Smooth muscle cell (in vitro differentiated cells): Measurements from ENCODE around the gene RYR3. TPM values are rescaled to one million over a fixed set of nuclear protein-coding genes. Genes with fewer than 3 reads are reported as not detected.

Source experiments
- DNase-seq: peaks from one replicate; lab custom pipeline; 2025; ENCODE audit not compliant: unreplicated experiment; lab: John Stamatoyannopoulos, UW
- H2AFZ ChIP-seq: fragments of 200-600 bp; sonication (generic); 2 replicates; pipeline ENCODE4 v1.6.0; 2016; ENCODE audit warnings: antibody characterized with exemption, low read depth, mild to moderate bottlenecking
- H3F3A ChIP-seq: fragments of 200-600 bp; sonication (generic); 2 replicates; pipeline ENCODE4 v1.6.0; 2017; ENCODE audit warnings: antibody characterized with exemption, low read depth
- H3K27ac ChIP-seq: fragments of 200-600 bp; sonication (generic); 2 replicates; pipeline ENCODE4 v1.5.1; 2016; ENCODE audit warnings: low read depth, mild to moderate bottlenecking
- H3K27me3 ChIP-seq: fragments of 200-600 bp; sonication (generic); 2 replicates; pipeline ENCODE4 v1.6.1; 2016; ENCODE audit warnings: low read depth, mild to moderate bottlenecking
- H3K36me3 ChIP-seq: fragments of 200-600 bp; sonication (generic); 2 replicates; pipeline ENCODE4 v1.5.1; 2016; ENCODE audit warnings: low read depth
- H3K4me1 ChIP-seq: fragments of 200-600 bp; sonication (generic); 2 replicates; pipeline ENCODE4 v1.5.1; 2016; ENCODE audit warnings: low read depth
- H3K4me2 ChIP-seq: fragments of 200-600 bp; sonication (generic); 2 replicates; pipeline ENCODE4 v1.6.0; 2016; ENCODE audit warnings: mild to moderate bottlenecking
- H3K4me3 ChIP-seq: fragments of 200-600 bp; sonication (generic); 2 replicates; pipeline ENCODE4 v1.5.1; 2016; ENCODE audit warnings: mild to moderate bottlenecking
- H3K79me2 ChIP-seq: fragments of 200-600 bp; sonication (generic); 2 replicates; pipeline ENCODE4 v1.6.0; 2016; ENCODE audit warnings: low read depth, mild to moderate bottlenecking
- H3K9ac ChIP-seq: fragments of 200-600 bp; sonication (generic); 2 replicates; pipeline ENCODE4 v1.6.0; 2016; ENCODE audit warnings: low read depth
- H3K9me3 ChIP-seq: fragments of 200-600 bp; sonication (generic); replicated peaks from 2 replicates; pipeline ENCODE4 v1.5.1; 2016; ENCODE audit warnings: low read depth
- H4K20me1 ChIP-seq: fragments of 200-600 bp; sonication (generic); 2 replicates; pipeline ENCODE4 v1.6.0; 2016; ENCODE audit warnings: low read depth
- CTCF ChIP-seq: fragments of 200-600 bp; sonication (generic); IDR thresholded peaks from 2 replicates; pipeline ENCODE4 v1.5.1; 2017; ENCODE audit warnings: borderline replicate concordance, mild to moderate bottlenecking, antibody characterized with exemption; ENCODE audit not compliant: insufficient read depth, poor library complexity, severe bottlenecking
- WGBS: methylation state at CpG from one replicate; pipeline ENCODE4 v1.1.7; 2016; ENCODE audit warnings: low lambda C conversion rate; 5-methylcytosine and 5-hydroxymethylcytosine counted together
- polyA plus RNA-seq: library from polyadenylated mRNA; unstranded; fragments of >200 nt; fragmentation: Nextera tagmentation; extraction: Ambion mirVana; gene quantifications from 2 replicates; pipeline ENCODE4 v1.2.1, GENCODE V29; 2016
- total RNA-seq: library from RNA; depleted of rRNA; stranded (reverse); fragments of >200 nt; gene quantifications from 2 replicates; pipeline ENCODE4 v1.2.3, GENCODE V29; 2014

RYR3 gene
- total and polyA plus RNA-seq, 2 experiments from 2014 or later: 0.23 to 6.2 TPM

DNA sequence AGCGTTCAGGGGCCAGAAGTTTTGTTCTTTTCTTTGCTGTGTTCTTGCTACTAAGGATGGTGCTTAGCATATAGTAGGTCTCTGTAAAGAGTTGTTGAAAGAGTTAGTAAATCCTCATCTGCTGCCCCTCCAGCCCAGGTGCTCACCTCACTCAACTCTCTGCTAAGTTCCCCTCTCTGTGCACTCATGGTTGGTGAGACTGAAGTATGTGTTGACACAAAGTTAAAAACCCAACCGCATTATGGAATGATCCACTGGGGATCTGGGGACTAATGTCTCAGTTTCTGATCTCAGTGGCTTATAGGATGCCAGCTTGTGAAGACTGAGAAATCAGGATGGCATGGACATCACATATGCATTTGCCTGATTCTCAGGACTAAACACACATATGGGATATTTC, 13.8 kb downstream of the RYR3 start:
- no peaks in the 10 kb centered on the region for H3F3A ChIP-seq
- no peak overlapping the region for H3K27ac ChIP-seq
- no peaks in the 10 kb centered on the region for H3K79me2 ChIP-seq
- H3K9me3 ChIP-seq: no peaks in the 10 kb centered on the region
- H3K9ac ChIP-seq: no peak overlapping the region
- no peaks in the 10 kb centered on the region for H3K36me3 ChIP-seq
- no peak for TF ChIP-seq CTCF
- no peaks in the 10 kb centered on the region for H3K27me3 ChIP-seq
- 98% methylated on average over 2 of the region's 2 CpGs for WGBS
- H4K20me1 ChIP-seq: no peaks in the 10 kb centered on the region
- no peak overlapping the region for H3K4me3 ChIP-seq
- no peak overlapping the region for H3K4me2 ChIP-seq
- H2AFZ ChIP-seq: no peak overlapping the region
- H3K4me1 ChIP-seq: no peaks in the 10 kb centered on the region
- DNase-seq: no peak

GRCh38 chr15:33326908-33327307, 16.1 kb downstream of the RYR3 start:
- Histone ChIP-seq H3K9me3 (no peaks in the 10 kb centered on the region), H4K20me1 (no peaks in the 10 kb centered on the region), H3K27me3 (no peaks in the 10 kb centered on the region), H3K4me2 (no peak overlapping the region), H3K27ac (no peak overlapping the region), H3K4me1 (no peaks in the 10 kb centered on the region), H2AFZ (no peak overlapping the region), H3K4me3 (no peak overlapping the region), H3F3A (no peaks in the 10 kb centered on the region), H3K9ac (no peak overlapping the region), H3K36me3 (no peaks in the 10 kb centered on the region), H3K79me2 (no peaks in the 10 kb centered on the region)
- DNase-seq: no peak
- no peak for TF ChIP-seq CTCF
- WGBS: 93% methylated on average over 2 of the region's 2 CpGs

GRCh38 chr15:33328106-33328505, 17.3 kb downstream of the RYR3 start:
- Histone ChIP-seq H3K4me3 (no peak overlapping the region), H3F3A (no peaks in the 10 kb centered on the region), H3K4me2 (no peak overlapping the region), H3K4me1 (no peaks in the 10 kb centered on the region), H3K9ac (no peak overlapping the region), H3K79me2 (no peaks in the 10 kb centered on the region), H3K27ac (no peak overlapping the region), H3K27me3 (no peaks in the 10 kb centered on the region), H4K20me1 (no peaks in the 10 kb centered on the region), H3K36me3 (no peaks in the 10 kb centered on the region), H2AFZ (no peak overlapping the region), H3K9me3 (no peaks in the 10 kb centered on the region)
- no peak for TF ChIP-seq CTCF
- DNase-seq: no peak
- WGBS: 63% methylated on average over 3 of the region's 3 CpGs

- Histone ChIP-seq H3K27me3 (no peaks in the 10 kb centered on the region), H3F3A (no peaks in the 10 kb centered on the region), H3K4me3 (no peak overlapping the region), H3K27ac (no peak overlapping the region), H3K9ac (no peak overlapping the region), H3K79me2 (no peaks in the 10 kb centered on the region), H4K20me1 (no peaks in the 10 kb centered on the region), H3K9me3 (no peaks in the 10 kb centered on the region), H3K36me3 (no peaks in the 10 kb centered on the region), H2AFZ (no peak overlapping the region), H3K4me1 (no peaks in the 10 kb centered on the region), H3K4me2 (no peak overlapping the region)
- WGBS: 94% methylated on average over 4 of the region's 4 CpGs
- no peak for DNase-seq
- no peak for TF ChIP-seq CTCF
These were observed 18.7 kb downstream of the RYR3 start for GRCh38 chr15:33329457-33329856.
